ENCODE results near the gene KLF2.

GRCh38 chr19:16369306-16369663, 44.7 kb downstream of the KLF2 start:
- TF ChIP-seq, protein P1, sequence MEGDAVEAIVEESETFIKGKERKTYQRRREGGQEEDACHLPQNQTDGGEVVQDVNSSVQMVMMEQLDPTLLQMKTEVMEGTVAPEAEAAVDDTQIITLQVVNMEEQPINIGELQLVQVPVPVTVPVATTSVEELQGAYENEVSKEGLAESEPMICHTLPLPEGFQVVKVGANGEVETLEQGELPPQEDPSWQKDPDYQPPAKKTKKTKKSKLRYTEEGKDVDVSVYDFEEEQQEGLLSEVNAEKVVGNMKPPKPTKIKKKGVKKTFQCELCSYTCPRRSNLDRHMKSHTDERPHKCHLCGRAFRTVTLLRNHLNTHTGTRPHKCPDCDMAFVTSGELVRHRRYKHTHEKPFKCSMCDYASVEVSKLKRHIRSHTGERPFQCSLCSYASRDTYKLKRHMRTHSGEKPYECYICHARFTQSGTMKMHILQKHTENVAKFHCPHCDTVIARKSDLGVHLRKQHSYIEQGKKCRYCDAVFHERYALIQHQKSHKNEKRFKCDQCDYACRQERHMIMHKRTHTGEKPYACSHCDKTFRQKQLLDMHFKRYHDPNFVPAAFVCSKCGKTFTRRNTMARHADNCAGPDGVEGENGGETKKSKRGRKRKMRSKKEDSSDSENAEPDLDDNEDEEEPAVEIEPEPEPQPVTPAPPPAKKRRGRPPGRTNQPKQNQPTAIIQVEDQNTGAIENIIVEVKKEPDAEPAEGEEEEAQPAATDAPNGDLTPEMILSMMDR (IDR thresholded peaks at IDR 0.05): no peak
- TF ChIP-seq POLR2A (IDR thresholded peaks at IDR 0.05) (no peak), POLR2AphosphoS5 (IDR thresholded peaks at IDR 0.05) (peak; percentile 18)
